ENCODE data around the gene EVC. TPM values are rescaled to one million over a fixed set of nuclear protein-coding genes. Genes with fewer than 3 reads are reported as not detected.

The EVC gene
- total RNA-seq, 4 donors from 2014 or later = 4.9 to 48.3 (median 38.0) TPM

- Histone ChIP-seq H3K4me3 (no peak overlapping the region), H3K9me3 (no peaks in the 10 kb centered on the region), H3K4me1 (no peaks in the 10 kb centered on the region), H3K27ac (no peak overlapping the region), H3K27me3 (no peaks in the 10 kb centered on the region), H3K36me3 (no peaks in the 10 kb centered on the region)
- intact Hi-C loops (cut with DNase I; ENCODE audit: low total_unique reads) = no loop called here
- DNase-seq = no peak
- no peak for TF ChIP-seq POLR2A (IDR thresholded peaks at IDR 0.05)
- TF ChIP-seq, protein P1, sequence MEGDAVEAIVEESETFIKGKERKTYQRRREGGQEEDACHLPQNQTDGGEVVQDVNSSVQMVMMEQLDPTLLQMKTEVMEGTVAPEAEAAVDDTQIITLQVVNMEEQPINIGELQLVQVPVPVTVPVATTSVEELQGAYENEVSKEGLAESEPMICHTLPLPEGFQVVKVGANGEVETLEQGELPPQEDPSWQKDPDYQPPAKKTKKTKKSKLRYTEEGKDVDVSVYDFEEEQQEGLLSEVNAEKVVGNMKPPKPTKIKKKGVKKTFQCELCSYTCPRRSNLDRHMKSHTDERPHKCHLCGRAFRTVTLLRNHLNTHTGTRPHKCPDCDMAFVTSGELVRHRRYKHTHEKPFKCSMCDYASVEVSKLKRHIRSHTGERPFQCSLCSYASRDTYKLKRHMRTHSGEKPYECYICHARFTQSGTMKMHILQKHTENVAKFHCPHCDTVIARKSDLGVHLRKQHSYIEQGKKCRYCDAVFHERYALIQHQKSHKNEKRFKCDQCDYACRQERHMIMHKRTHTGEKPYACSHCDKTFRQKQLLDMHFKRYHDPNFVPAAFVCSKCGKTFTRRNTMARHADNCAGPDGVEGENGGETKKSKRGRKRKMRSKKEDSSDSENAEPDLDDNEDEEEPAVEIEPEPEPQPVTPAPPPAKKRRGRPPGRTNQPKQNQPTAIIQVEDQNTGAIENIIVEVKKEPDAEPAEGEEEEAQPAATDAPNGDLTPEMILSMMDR (IDR thresholded peaks at IDR 0.05) = no peak
Measured at GRCh38 chr4:5801696-5802095, 90.7 kb downstream of the EVC start.

- no peaks in the 10 kb centered on the region for H3K36me3 ChIP-seq
- H3K4me1 ChIP-seq = no peaks in the 10 kb centered on the region
- H3K27ac ChIP-seq = no peak overlapping the region
- intact Hi-C loops (cut with DNase I; ENCODE audit: low total_unique reads) = no loop called here
- no peak overlapping the region for H3K4me3 ChIP-seq
- no peaks in the 10 kb centered on the region for H3K9me3 ChIP-seq
- no peaks in the 10 kb centered on the region for H3K27me3 ChIP-seq
- DNase-seq = no peak
- TF ChIP-seq POLR2A (IDR thresholded peaks at IDR 0.05) = no peak
- TF ChIP-seq, protein P1 (IDR thresholded peaks at IDR 0.05) = no peak
Measured at GRCh38 chr4:5802565-5802964, 91.6 kb downstream of the EVC start.

DNA sequence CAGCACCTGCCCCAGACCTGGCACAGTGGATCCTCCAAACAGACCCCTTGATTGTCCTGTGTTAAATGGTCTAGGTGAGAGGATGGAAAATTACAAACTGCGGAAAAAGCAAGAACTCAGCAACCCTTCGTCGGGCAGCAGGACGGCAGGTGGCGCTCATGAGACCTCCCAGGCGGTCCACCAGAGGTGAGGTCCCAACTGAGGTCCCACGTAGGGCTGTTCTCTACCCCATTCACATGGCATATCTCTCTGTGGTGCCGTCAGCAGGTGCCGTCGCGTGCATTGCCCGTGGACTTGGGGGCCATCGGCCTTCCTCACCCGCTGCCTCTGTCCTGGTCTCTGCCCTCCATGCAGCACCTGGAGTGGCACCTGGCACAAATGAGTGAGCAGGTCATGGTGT, 93.7 kb downstream of the EVC start:
- intact Hi-C loops (cut with DNase I; ENCODE audit: low total_unique reads) = no loop called here
- H3K4me1 ChIP-seq = no peaks in the 10 kb centered on the region
- no peak for DNase-seq

DNA sequence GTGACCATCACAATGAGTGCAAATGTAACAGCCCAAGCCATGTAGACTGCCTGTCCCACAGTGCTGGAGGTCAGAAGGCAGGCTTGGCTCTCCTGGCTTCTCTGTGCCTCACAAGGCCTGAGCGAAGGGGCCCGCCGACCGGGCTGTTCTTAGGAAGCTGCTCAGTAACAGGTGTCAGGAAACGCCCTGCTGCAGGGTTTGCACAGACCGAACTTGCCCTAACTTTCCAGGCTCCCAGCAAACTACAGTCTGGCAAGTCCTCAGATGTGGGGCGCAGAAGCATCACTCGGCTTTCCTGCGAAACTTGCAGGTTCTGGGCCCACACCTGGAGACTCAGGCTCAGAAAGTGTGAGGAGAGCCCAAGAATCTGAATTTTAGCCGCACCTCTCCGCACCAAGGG, 94.3 kb downstream of the EVC start:
- H3K27me3 ChIP-seq = no peaks in the 10 kb centered on the region
- H3K27ac ChIP-seq = no peak overlapping the region
- no peaks in the 10 kb centered on the region for H3K4me1 ChIP-seq
- no peak overlapping the region for H3K4me3 ChIP-seq
- no peak for DNase-seq
- intact Hi-C loops (cut with DNase I; ENCODE audit: low total_unique reads) = no loop called here
- TF ChIP-seq POLR2A (IDR thresholded peaks at IDR 0.05) = no peak
- TF ChIP-seq, protein P1 (IDR thresholded peaks at IDR 0.05) = no peak
- H3K36me3 ChIP-seq = no peaks in the 10 kb centered on the region
- peaks cover 0 to 4% of the 10 kb centered on the region in 2 donors for H3K9me3 ChIP-seq

More for the DNA sequence above, 93.7 kb downstream of the EVC start:
- no peaks in the 10 kb centered on the region for H3K27me3 ChIP-seq
- no peak overlapping the region for H3K4me3 ChIP-seq
- H3K9me3 ChIP-seq = no peaks in the 10 kb centered on the region
- TF ChIP-seq, protein P1 (IDR thresholded peaks at IDR 0.05) = no peak
- TF ChIP-seq POLR2A (IDR thresholded peaks at IDR 0.05) = no peak
- H3K27ac ChIP-seq = no peak overlapping the region
- no peaks in the 10 kb centered on the region for H3K36me3 ChIP-seq

DNA sequence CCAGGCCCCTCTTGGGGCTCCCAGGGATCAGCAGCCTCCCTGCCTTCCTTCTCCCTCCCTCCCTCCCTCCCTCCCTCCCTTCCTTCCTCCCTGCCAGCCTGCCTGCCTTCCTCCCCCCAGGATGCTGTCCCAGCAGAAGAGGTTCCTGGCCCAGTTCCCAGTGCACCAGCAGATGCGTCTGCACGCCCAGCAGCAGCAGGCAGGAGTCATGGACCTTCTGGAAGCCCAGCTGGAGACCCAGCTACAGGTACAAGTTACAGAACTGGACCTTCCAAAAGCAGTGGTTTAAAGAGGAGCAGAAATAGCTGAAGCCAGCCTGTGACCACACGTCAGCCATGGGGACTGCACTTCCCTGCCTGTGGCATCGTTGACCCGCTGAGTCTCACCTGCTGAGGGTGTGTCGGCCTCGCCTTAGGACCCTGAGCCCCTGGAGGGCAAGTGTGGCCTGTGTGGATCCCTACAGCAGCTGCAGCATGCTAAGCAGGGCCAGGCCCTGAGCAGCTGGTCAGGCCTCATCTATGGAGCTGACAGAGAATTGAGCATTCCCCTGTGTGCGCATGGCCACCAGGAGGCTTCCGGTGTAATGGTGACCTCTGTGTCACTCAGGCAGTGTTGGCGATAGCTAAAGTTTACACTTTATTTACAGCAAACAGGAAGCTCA, 97.2 kb downstream of the EVC start:
- no peak overlapping the region for H3K4me3 ChIP-seq
- peaks cover 0 to 9% of the 10 kb centered on the region in 2 donors for H3K9me3 ChIP-seq
- no peaks in the 10 kb centered on the region for H3K36me3 ChIP-seq
- H3K27ac ChIP-seq = no peak overlapping the region
- DNase-seq = no peak
- no peaks in the 10 kb centered on the region for H3K4me1 ChIP-seq
- TF ChIP-seq, protein P1 (IDR thresholded peaks at IDR 0.05) = no peak
- TF ChIP-seq POLR2A (IDR thresholded peaks at IDR 0.05) = no peak
- no peaks in the 10 kb centered on the region for H3K27me3 ChIP-seq
- intact Hi-C loops (cut with DNase I; ENCODE audit: low total_unique reads) = no loop called here
